Activated gamma-delta T cell (primary cell): Measurements from ENCODE around the gene CYP4A22.
"Not testable (repeated sequence)": the region's sequence is repeated elsewhere in the genome, so short reads cannot be mapped to it uniquely, and the experiment has no call there.

ENCODE experiments used
- DNase-seq: peaks from one replicate; lab custom pipeline; 2025; lab: John Stamatoyannopoulos, UW

CYP4A22 gene

GRCh38 chr1:47157957-47158356 lies 20.7 kb downstream of the CYP4A22 start:
- not testable (repeated sequence) for DNase-seq

- DNase-seq: no peak
Observed at GRCh38 chr1:47160716-47161115, 23.5 kb downstream of the CYP4A22 start.

GRCh38 chr1:47161298-47162040 lies 24.2 kb downstream of the CYP4A22 start:
- no peak for DNase-seq

- DNase-seq: no peak
Observed at GRCh38 chr1:47164552-47164951, 27.3 kb downstream of the CYP4A22 start.

GRCh38 chr1:47172782-47173181 lies 35.5 kb downstream of the CYP4A22 start:
- DNase-seq: no peak

GRCh38 chr1:47174656-47175020 lies 37.4 kb downstream of the CYP4A22 start:
- no peak for DNase-seq

GRCh38 chr1:47175227-47175934 lies 38.1 kb downstream of the CYP4A22 start:
- DNase-seq: no peak

- no peak for DNase-seq
Observed at GRCh38 chr1:47178020-47178419, 40.8 kb downstream of the CYP4A22 start.

GRCh38 chr1:47178654-47179016 lies 41.4 kb downstream of the CYP4A22 start:
- DNase-seq: no peak

- peak; percentile 19 for DNase-seq
Observed at GRCh38 chr1:47179017-47179987, 42.1 kb downstream of the CYP4A22 start.

GRCh38 chr1:47179988-47180563 lies 42.8 kb downstream of the CYP4A22 start:
- no peak for DNase-seq

GRCh38 chr1:47180603-47181094 lies 43.4 kb downstream of the CYP4A22 start:
- DNase-seq: no peak

- DNase-seq: no peak
Observed at GRCh38 chr1:47181095-47181954, 44.1 kb downstream of the CYP4A22 start.

- DNase-seq: no peak
Observed at GRCh38 chr1:47181955-47182675, 44.9 kb downstream of the CYP4A22 start.

- DNase-seq: no peak
Observed at GRCh38 chr1:47182676-47183235, 45.5 kb downstream of the CYP4A22 start.

- no peak for DNase-seq
Observed at GRCh38 chr1:47183308-47184089, 46.3 kb downstream of the CYP4A22 start.

GRCh38 chr1:47184090-47184821 lies 47.0 kb downstream of the CYP4A22 start:
- no peak for DNase-seq
